Adipocyte (in vitro differentiated cells): Measurements from ENCODE around the gene PGGHG.

ENCODE experiments used
- DNase-seq: peaks from one replicate; pipeline ENCODE4 v3.0.0-alpha.2; 2015; ENCODE audit warnings: low read depth
- H3K27me3 ChIP-seq: replicated peaks from 2 replicates; pipeline ENCODE4 v1.7.0; 2013; ENCODE audit warnings: mild to moderate bottlenecking, low read length, moderate library complexity; ENCODE audit not compliant: control insufficient read depth, insufficient read depth
- H3K36me3 ChIP-seq: 2 replicates; pipeline ENCODE4 v1.7.0; 2013; ENCODE audit warnings: low read length, mild to moderate bottlenecking, moderate library complexity; ENCODE audit not compliant: control insufficient read depth, insufficient read depth, severe bottlenecking
- H3K4me1 ChIP-seq: 2 replicates; pipeline ENCODE4 v1.7.0; 2013; ENCODE audit warnings: mild to moderate bottlenecking, low read length, moderate library complexity; ENCODE audit not compliant: control insufficient read depth, insufficient read depth
- H3K4me3 ChIP-seq: 2 replicates; pipeline ENCODE4 v1.7.0; 2013; ENCODE audit warnings: mild to moderate bottlenecking, low read length, moderate library complexity
- H3K9ac ChIP-seq: 2 replicates; pipeline ENCODE4 v1.7.0; 2013; ENCODE audit warnings: mild to moderate bottlenecking, low read length, moderate library complexity
- H3K9me3 ChIP-seq: 2 replicates; pipeline ENCODE4 v1.7.0; 2013; ENCODE audit warnings: mild to moderate bottlenecking, low read length, moderate library complexity; ENCODE audit not compliant: control insufficient read depth

PGGHG gene

GRCh38 chr11:342328-342727 lies 53.4 kb downstream of the PGGHG start:
- no peak overlapping the region for H3K4me3 ChIP-seq
- H3K4me1 ChIP-seq, result no peaks in the 10 kb centered on the region
- no peaks in the 10 kb centered on the region for H3K9me3 ChIP-seq
- H3K36me3 ChIP-seq, result no peaks in the 10 kb centered on the region
- no peak overlapping the region for H3K9ac ChIP-seq
- DNase-seq, result no peak
- H3K27me3 ChIP-seq, result no peaks in the 10 kb centered on the region

- no peak for DNase-seq
- H3K9ac ChIP-seq, result no peak overlapping the region
- H3K9me3 ChIP-seq, result no peaks in the 10 kb centered on the region
Observed at GRCh38 chr11:344836-345578, 56.1 kb downstream of the PGGHG start.

More at GRCh38 chr11:344836-345578, 56.1 kb downstream of the PGGHG start:
- Histone ChIP-seq H3K27me3 (no peaks in the 10 kb centered on the region), H3K36me3 (no peaks in the 10 kb centered on the region), H3K4me1 (no peaks in the 10 kb centered on the region), H3K4me3 (no peak overlapping the region)
